Measurements from ENCODE around the gene DISC1. TPM values are rescaled to one million over a fixed set of nuclear protein-coding genes. Genes with fewer than 3 reads are reported as not detected.

DISC1 gene
- total RNA-seq, 2 experiments from 2014 or later, result 12.6 to 14.7 TPM

- Mint-ChIP-seq H3K9me3 (ENCODE audit: insufficient read depth) (peaks cover 5% of the 10 kb centered on the region), H3K27ac (no peak overlapping the region), H3K27me3 (ENCODE audit: low read depth) (no peaks in the 10 kb centered on the region), H3K4me3 (no peak overlapping the region), H3K36me3 (ENCODE audit: low read depth) (no peaks in the 10 kb centered on the region), H3K4me1 (ENCODE audit: low read depth) (peaks cover 12% of the 10 kb centered on the region)
- ATAC-seq, result peak; percentile 30
- POLR2A ChIA-PET, result no interaction called here
- DNase-seq, result no peak
- CTCF ChIA-PET, result interaction anchor here (0.9 to 1.9 kb wide), 3 partner anchors 9 to 107 kb away, joined by 3 to 6 read pairs (median 3); no protein-coding TSS in a partner anchor
Measured at GRCh38 chr1:231973830-231974229, 347.2 kb downstream of the DISC1 start.

GRCh38 chr1:231976231-231976630, 349.6 kb downstream of the DISC1 start:
- H3K4me3 Mint-ChIP-seq, result no peak overlapping the region
- CTCF ChIA-PET, result no interaction called here
- ATAC-seq, result no peak
- DNase-seq, result no peak
- H3K36me3 Mint-ChIP-seq (ENCODE audit: low read depth), result no peaks in the 10 kb centered on the region
- peaks cover 5% of the 10 kb centered on the region for H3K9me3 Mint-ChIP-seq (ENCODE audit: insufficient read depth)
- POLR2A ChIA-PET, result no interaction called here
- H3K27me3 Mint-ChIP-seq (ENCODE audit: low read depth), result no peaks in the 10 kb centered on the region
- H3K27ac Mint-ChIP-seq, result no peak overlapping the region
- peaks cover 12% of the 10 kb centered on the region for H3K4me1 Mint-ChIP-seq (ENCODE audit: low read depth)

- CTCF ChIA-PET, result interaction anchor here (2.6 kb wide), 1 partner anchor 15 kb away, joined by 7 read pairs; no protein-coding TSS in a partner anchor
- Mint-ChIP-seq H3K9me3 (ENCODE audit: insufficient read depth) (peaks cover 5% of the 10 kb centered on the region), H3K4me3 (no peak overlapping the region), H3K27me3 (ENCODE audit: low read depth) (no peaks in the 10 kb centered on the region), H3K27ac (no peak overlapping the region), H3K36me3 (ENCODE audit: low read depth) (no peaks in the 10 kb centered on the region), H3K4me1 (ENCODE audit: low read depth) (peaks cover 2% of the 10 kb centered on the region)
- POLR2A ChIA-PET, result no interaction called here
- DNase-seq (no peak), ATAC-seq (no peak)
Measured at GRCh38 chr1:231981675-231982074, 355.1 kb downstream of the DISC1 start.

- Mint-ChIP-seq H3K27me3 (ENCODE audit: low read depth) (no peaks in the 10 kb centered on the region), H3K4me3 (no peak overlapping the region), H3K36me3 (ENCODE audit: low read depth) (no peaks in the 10 kb centered on the region), H3K4me1 (ENCODE audit: low read depth) (peaks cover 2% of the 10 kb centered on the region), H3K27ac (no peak overlapping the region), H3K9me3 (ENCODE audit: insufficient read depth) (peaks cover 2% of the 10 kb centered on the region)
- CTCF ChIA-PET, result interaction anchor here (0.7 to 2.6 kb wide), 9 partner anchors 9 to 226 kb away, joined by 3 to 7 read pairs (median 4); no protein-coding TSS in a partner anchor
- ATAC-seq (no peak), DNase-seq (no peak)
- POLR2A ChIA-PET, result no interaction called here
Measured at GRCh38 chr1:231982871-231983587, 356.4 kb downstream of the DISC1 start.

- Mint-ChIP-seq H3K4me3 (no peak overlapping the region), H3K27ac (no peak overlapping the region), H3K27me3 (ENCODE audit: low read depth) (no peaks in the 10 kb centered on the region), H3K36me3 (ENCODE audit: low read depth) (no peaks in the 10 kb centered on the region), H3K4me1 (ENCODE audit: low read depth) (peaks cover 2% of the 10 kb centered on the region), H3K9me3 (ENCODE audit: insufficient read depth) (no peaks in the 10 kb centered on the region)
- CTCF ChIA-PET, result interaction anchor here (0.7 to 2.6 kb wide), 8 partner anchors 10 to 227 kb away, joined by 3 to 7 read pairs (median 4); no protein-coding TSS in a partner anchor
- DNase-seq (no peak), ATAC-seq (no peak)
- POLR2A ChIA-PET, result no interaction called here
Measured at GRCh38 chr1:231983588-231984193, 357.1 kb downstream of the DISC1 start.

- no peak for ATAC-seq
- peaks cover 2% of the 10 kb centered on the region for H3K4me1 Mint-ChIP-seq (ENCODE audit: low read depth)
- CTCF ChIA-PET, result no interaction called here
Measured at GRCh38 chr1:231985296-231986023, 358.9 kb downstream of the DISC1 start.

GRCh38 chr1:231986631-231987336, 360.2 kb downstream of the DISC1 start:
- DNase-seq, result no peak
- no peak for ATAC-seq
- CTCF ChIA-PET, result no interaction called here

More at GRCh38 chr1:231985296-231986023, 358.9 kb downstream of the DISC1 start:
- Mint-ChIP-seq H3K36me3 (ENCODE audit: low read depth) (no peaks in the 10 kb centered on the region), H3K27ac (no peak overlapping the region), H3K27me3 (ENCODE audit: low read depth) (no peaks in the 10 kb centered on the region), H3K9me3 (ENCODE audit: insufficient read depth) (no peaks in the 10 kb centered on the region), H3K4me3 (no peak overlapping the region)
- no peak for DNase-seq
- POLR2A ChIA-PET, result no interaction called here

GRCh38 chr1:231990388-231990787, 363.8 kb downstream of the DISC1 start:
- Mint-ChIP-seq H3K27ac (no peak overlapping the region), H3K9me3 (ENCODE audit: insufficient read depth) (no peaks in the 10 kb centered on the region), H3K27me3 (ENCODE audit: low read depth) (no peaks in the 10 kb centered on the region), H3K36me3 (ENCODE audit: low read depth) (no peaks in the 10 kb centered on the region), H3K4me1 (ENCODE audit: low read depth) (no peaks in the 10 kb centered on the region), H3K4me3 (no peak overlapping the region)
- no peak for ATAC-seq
- no peak for DNase-seq
- ChIA-PET CTCF (no interaction called here), POLR2A (no interaction called here)

More at GRCh38 chr1:231986631-231987336, 360.2 kb downstream of the DISC1 start:
- Mint-ChIP-seq H3K4me1 (ENCODE audit: low read depth) (peaks cover 2% of the 10 kb centered on the region), H3K9me3 (ENCODE audit: insufficient read depth) (no peaks in the 10 kb centered on the region), H3K36me3 (ENCODE audit: low read depth) (no peaks in the 10 kb centered on the region), H3K27me3 (ENCODE audit: low read depth) (no peaks in the 10 kb centered on the region), H3K4me3 (no peak overlapping the region), H3K27ac (no peak overlapping the region)
- POLR2A ChIA-PET, result no interaction called here

GRCh38 chr1:231991231-231991630, 364.6 kb downstream of the DISC1 start:
- DNase-seq (no peak), ATAC-seq (no peak)
- no peak overlapping the region for H3K4me3 Mint-ChIP-seq
- H3K27ac Mint-ChIP-seq, result no peak overlapping the region
- H3K4me1 Mint-ChIP-seq (ENCODE audit: low read depth), result no peaks in the 10 kb centered on the region
- ChIA-PET CTCF (no interaction called here), POLR2A (no interaction called here)
- no peaks in the 10 kb centered on the region for H3K27me3 Mint-ChIP-seq (ENCODE audit: low read depth)
- H3K36me3 Mint-ChIP-seq (ENCODE audit: low read depth), result no peaks in the 10 kb centered on the region
- H3K9me3 Mint-ChIP-seq (ENCODE audit: insufficient read depth), result no peaks in the 10 kb centered on the region

- no peaks in the 10 kb centered on the region for H3K9me3 Mint-ChIP-seq (ENCODE audit: insufficient read depth)
- H3K27ac Mint-ChIP-seq, result no peak overlapping the region
- CTCF ChIA-PET, result no interaction called here
- H3K4me3 Mint-ChIP-seq, result no peak overlapping the region
- DNase-seq, result no peak
- no peaks in the 10 kb centered on the region for H3K27me3 Mint-ChIP-seq (ENCODE audit: low read depth)
- H3K36me3 Mint-ChIP-seq (ENCODE audit: low read depth), result no peaks in the 10 kb centered on the region
- POLR2A ChIA-PET, result no interaction called here
- no peak for ATAC-seq
- no peaks in the 10 kb centered on the region for H3K4me1 Mint-ChIP-seq (ENCODE audit: low read depth)
Measured at GRCh38 chr1:231993968-231994455, 367.4 kb downstream of the DISC1 start.

GRCh38 chr1:231998791-231999190, 372.2 kb downstream of the DISC1 start:
- Mint-ChIP-seq H3K36me3 (ENCODE audit: low read depth) (no peaks in the 10 kb centered on the region), H3K4me3 (no peak overlapping the region), H3K9me3 (ENCODE audit: insufficient read depth) (no peaks in the 10 kb centered on the region), H3K27ac (no peak overlapping the region), H3K4me1 (ENCODE audit: low read depth) (no peaks in the 10 kb centered on the region), H3K27me3 (ENCODE audit: low read depth) (no peaks in the 10 kb centered on the region)
- no peak for DNase-seq
- ChIA-PET POLR2A (no interaction called here), CTCF (interaction anchor here (0.6 kb wide), 1 partner anchor 15 kb away, joined by 3 read pairs; no protein-coding TSS in a partner anchor)
- no peak for ATAC-seq

All from activated CD8-positive, alpha-beta T cell treated with anti-CD3 and anti-CD28 coated beads, Interleukin-2, amount 10 ng/mL, durations not matched to agents 7 days and 5 days (primary cell).